Measurements from ENCODE around the gene IFT172.

DNA sequence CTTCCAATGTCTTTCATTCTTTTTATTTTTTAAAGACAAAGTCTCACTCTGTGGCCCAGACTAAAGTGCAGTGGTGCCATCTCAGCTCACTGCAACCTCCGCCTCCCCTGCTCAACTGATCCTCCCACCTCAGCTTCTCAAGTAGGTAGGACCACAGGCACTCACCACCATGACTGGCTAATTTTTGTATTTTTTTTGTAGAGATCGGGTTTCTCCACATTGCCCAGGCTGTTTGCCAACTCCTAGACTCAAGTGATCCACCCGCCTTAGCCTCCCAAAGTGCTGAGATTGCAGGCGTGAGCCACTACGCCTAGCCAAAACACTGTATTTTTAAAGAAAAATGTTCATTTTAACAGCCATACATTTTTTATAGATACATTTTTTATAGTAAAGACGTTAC is 19.8 kb upstream of the IFT172 start:
- no peak for TF ChIP-seq CTCF (conservative IDR thresholded peaks at IDR 0.05; ENCODE audit: low read length)
- no peak for TF ChIP-seq EZH2phosphoT487 (IDR thresholded peaks at IDR 0.05; ENCODE audit: borderline replicate concordance)

All from Loucy (cell line).